RPMI7951 (cell line): ENCODE measurements around the gene SCAANT1. TPM values are rescaled to one million over a fixed set of nuclear protein-coding genes. Genes with fewer than 3 reads are reported as not detected.

Experiments used
- DNase-seq: peaks from one replicate; pipeline ENCODE4 v3.0.0-alpha.2; 2012; ENCODE audit warnings: low read depth
- total RNA-seq: library from RNA; depleted of rRNA; stranded (reverse); fragments of >200 nt; shearing (Covaris generic); gene quantifications from 2 replicates; pipeline ENCODE4 v1.2.3, GENCODE V29; 2014; rRNA removed

SCAANT1 gene
- total RNA-seq, 1 experiment from 2014 or later, result not detected

GRCh38 chr3:63864008-63864964 is 47.9 kb downstream of the SCAANT1 start:
- peak; percentile 28 for DNase-seq

- peak; percentile 69 for DNase-seq
Observed at GRCh38 chr3:63863150-63864007, 48.8 kb downstream of the SCAANT1 start, which contains the start of the genes ATXN7 and THOC7. ATXN7 (plus strand) TSS chr3:63863867; CDS start chr3:63912599, 48,732 bp downstream. THOC7 (minus strand) TSS chr3:63863805; CDS start chr3:63863790, 15 bp downstream.

- DNase-seq, result no peak
Observed at GRCh38 chr3:63862804-63863149, 49.4 kb downstream of the SCAANT1 start.

Other genes with a start within 250 kb of the SCAANT1 start
- not detected in 2 replicates for gene C3orf49, start 93.1 kb downstream of the SCAANT1 start, total RNA-seq
- 135 and 166 TPM in 2 replicates for gene THOC7, start 48.6 kb downstream of the SCAANT1 start, total RNA-seq
- gene ATXN7, start 48.5 kb downstream of the SCAANT1 start, total RNA-seq, result 5.4 and 6.1 TPM in 2 replicates
- 174 and 175 TPM in 2 replicates for gene PSMD6, start 111.1 kb upstream of the SCAANT1 start, total RNA-seq